H1 (cell line): ENCODE results near the gene GMPR2. TPM values are rescaled to one million over a fixed set of nuclear protein-coding genes. Genes with fewer than 3 reads are reported as not detected.

Experiments used
- BACH1 ChIP-seq: IDR thresholded peaks from 2 replicates; pipeline ENCODE4 v1.6.1; 2012; ENCODE audit warnings: low read length, improper control_type of control experiment
- CREB1 ChIP-seq: IDR thresholded peaks from 2 replicates; pipeline ENCODE4 v1.6.1; 2012; ENCODE audit warnings: inconsistent platforms
- CTBP2 ChIP-seq: IDR thresholded peaks from 2 replicates; pipeline ENCODE4 v1.7.0; 2011; ENCODE audit warnings: borderline replicate concordance, mild to moderate bottlenecking, moderate library complexity, mixed read lengths, low read length; ENCODE audit not compliant: insufficient read depth, insufficient read length
- FOSL1 ChIP-seq: IDR thresholded peaks from 2 replicates; pipeline ENCODE4 v1.6.1; 2011; ENCODE audit warnings: mild to moderate bottlenecking, low read depth, low read length, moderate library complexity; ENCODE audit not compliant: insufficient read depth
- PHF8 ChIP-seq: fragments of 200-600 bp; sonication (generic); conservative IDR thresholded peaks from 2 replicates; pipeline ENCODE4 v1.7.1; 2012; ENCODE audit warnings: low read depth, mild to moderate bottlenecking, inconsistent platforms, low read length, moderate library complexity
- POLR2A ChIP-seq, 2 experiments: IDR thresholded peaks; 1 replicate in 1 of 2; 2 replicates in 1 of 2; pipeline ENCODE4 v1.6.1; 2011; ENCODE audit warnings: low read depth in 2 of 2, low read length in 2 of 2, mild to moderate bottlenecking in 2 of 2; ENCODE audit errors: control extremely low read depth in 1 of 2
- RBBP5 ChIP-seq: IDR thresholded peaks from 2 replicates; pipeline ENCODE4 v1.7.1; 2012; ENCODE audit warnings: low read depth, mild to moderate bottlenecking, inconsistent platforms, low read length, moderate library complexity, borderline replicate concordance
- RFX5 ChIP-seq: IDR thresholded peaks from 2 replicates; pipeline ENCODE4 v1.6.1; 2011; ENCODE audit warnings: low read depth, low read length, improper control_type of control experiment, borderline replicate concordance
- SIRT6 ChIP-seq: IDR thresholded peaks from one replicate; pipeline ENCODE4 v1.7.1; 2012; ENCODE audit warnings: low read length, inconsistent platforms
- SUZ12 ChIP-seq: fragments of 200-600 bp; sonication (generic); IDR thresholded peaks from 2 replicates; pipeline ENCODE4 v1.6.1; 2012; ENCODE audit warnings: mild to moderate bottlenecking, inconsistent platforms, low read length, moderate library complexity, mixed read lengths
- TAF1 ChIP-seq: IDR thresholded peaks from 2 replicates; pipeline ENCODE4 v1.6.1; 2011; ENCODE audit warnings: mild to moderate bottlenecking, low read depth, low read length
- TAF7 ChIP-seq: optimal IDR thresholded peaks from 2 replicates; pipeline ENCODE3; 2011; ENCODE audit warnings: low read depth, mild to moderate bottlenecking, inconsistent platforms, low read length, moderate library complexity, borderline replicate concordance
- YY1 ChIP-seq: IDR thresholded peaks from 2 replicates; pipeline ENCODE4 v1.6.1; 2011; ENCODE audit warnings: low read depth, mild to moderate bottlenecking, low read length
- polyA plus RNA-seq, 7 experiments: library from polyadenylated mRNA; depleted of rRNA in 3 of 7; stranded (reverse) in 5 of 7; unstranded in 2 of 7; fragments of >200 nt in 5 of 7; fragments of 200-250 nt in 2 of 7; gene quantifications; 1 replicate in 5 of 7; 2 replicates in 1 of 7; 4 replicates in 1 of 7; pipeline versions ENCODE4 v1.2.1 to v1.2.3, GENCODE V29; 2011 to 2013; ENCODE audit warnings: missing spikeins in 2 of 7, mixed read lengths in 2 of 7
- total RNA-seq: library from RNA; stranded (reverse); fragmentation: NEBNext Ultra II Directional; extraction: Animal tissue kit (Norgen Biotek cat#: 25700); gene quantifications from 2 replicates; pipeline ENCODE4 v1.2.1, GENCODE V29; 2021
- TF ChIP-seq, protein P1 (sequence below), 3 experiments: IDR thresholded peaks; 1 replicate in 2 of 3; 2 replicates in 1 of 3; pipeline versions ENCODE4 v1.5.1 to v1.6.1; 2011; ENCODE audit warnings: low read length in 3 of 3, mild to moderate bottlenecking in 3 of 3, inconsistent platforms in 2 of 3, low read depth in 1 of 3, moderate library complexity in 1 of 3; ENCODE audit not compliant: insufficient read depth in 1 of 3; ENCODE audit errors: control extremely low read depth in 1 of 3
- TF ChIP-seq, protein P2 (sequence below): IDR thresholded peaks from 2 replicates; pipeline ENCODE4 v1.6.1; 2012; ENCODE audit warnings: inconsistent platforms
- TF ChIP-seq, protein P3 (sequence below): IDR thresholded peaks from 2 replicates; pipeline ENCODE4 v1.6.1; 2011; ENCODE audit warnings: low read depth, mild to moderate bottlenecking, low read length; ENCODE audit not compliant: insufficient read depth
- TF ChIP-seq, protein P4 (sequence below): IDR thresholded peaks from 2 replicates; pipeline ENCODE4 v1.6.1; 2012; ENCODE audit warnings: inconsistent platforms

Gene GMPR2
- total and polyA plus RNA-seq, 2 of the 8 experiments (the other 6 are each of a cell fraction or from before 2014, with no cell fraction given): 61.6 to 85.3 TPM

DNA sequence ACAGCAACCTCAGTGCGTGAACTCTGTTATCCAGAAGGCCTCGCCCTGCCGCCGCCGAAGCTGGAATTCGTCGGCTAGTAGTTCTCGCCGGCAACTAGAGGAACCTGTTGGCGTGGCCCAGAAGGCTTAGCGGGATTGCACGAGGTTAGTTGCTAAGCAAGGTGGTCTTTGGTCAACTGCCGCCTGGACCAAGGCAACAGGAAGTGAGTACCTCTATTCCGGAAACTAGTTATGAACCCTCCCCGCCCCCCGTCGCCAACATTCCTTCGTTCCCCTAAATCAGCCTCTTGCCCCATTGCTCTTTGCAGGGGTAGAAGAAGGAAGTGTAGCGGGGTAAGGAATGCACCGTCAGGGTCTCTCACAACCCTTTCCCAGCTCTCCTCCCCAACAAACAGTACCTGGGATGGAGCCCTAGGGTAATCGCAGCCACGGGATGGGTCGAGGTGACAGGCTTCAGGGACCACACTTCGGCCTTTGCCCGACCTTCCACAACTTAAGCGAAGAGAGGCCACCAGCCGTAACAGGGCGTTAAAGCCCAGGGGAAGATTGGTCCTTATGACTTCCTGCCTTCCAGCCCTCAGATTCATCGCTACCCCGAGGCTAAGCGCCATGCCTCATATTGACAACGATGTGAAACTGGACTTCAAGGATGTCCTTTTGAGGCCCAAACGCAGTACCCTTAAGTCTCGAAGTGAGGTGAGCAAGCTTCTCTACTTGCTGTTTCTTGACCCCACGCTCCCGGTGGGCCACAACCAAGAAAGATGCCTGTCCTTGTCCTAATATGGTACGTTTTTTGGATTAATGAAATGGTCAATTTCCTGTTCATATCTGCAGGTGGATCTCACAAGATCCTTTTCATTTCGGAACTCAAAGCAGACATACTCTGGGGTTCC lies at the start of gene GMPR2 (continued):
- TF ChIP-seq, protein P1, sequence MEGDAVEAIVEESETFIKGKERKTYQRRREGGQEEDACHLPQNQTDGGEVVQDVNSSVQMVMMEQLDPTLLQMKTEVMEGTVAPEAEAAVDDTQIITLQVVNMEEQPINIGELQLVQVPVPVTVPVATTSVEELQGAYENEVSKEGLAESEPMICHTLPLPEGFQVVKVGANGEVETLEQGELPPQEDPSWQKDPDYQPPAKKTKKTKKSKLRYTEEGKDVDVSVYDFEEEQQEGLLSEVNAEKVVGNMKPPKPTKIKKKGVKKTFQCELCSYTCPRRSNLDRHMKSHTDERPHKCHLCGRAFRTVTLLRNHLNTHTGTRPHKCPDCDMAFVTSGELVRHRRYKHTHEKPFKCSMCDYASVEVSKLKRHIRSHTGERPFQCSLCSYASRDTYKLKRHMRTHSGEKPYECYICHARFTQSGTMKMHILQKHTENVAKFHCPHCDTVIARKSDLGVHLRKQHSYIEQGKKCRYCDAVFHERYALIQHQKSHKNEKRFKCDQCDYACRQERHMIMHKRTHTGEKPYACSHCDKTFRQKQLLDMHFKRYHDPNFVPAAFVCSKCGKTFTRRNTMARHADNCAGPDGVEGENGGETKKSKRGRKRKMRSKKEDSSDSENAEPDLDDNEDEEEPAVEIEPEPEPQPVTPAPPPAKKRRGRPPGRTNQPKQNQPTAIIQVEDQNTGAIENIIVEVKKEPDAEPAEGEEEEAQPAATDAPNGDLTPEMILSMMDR (IDR thresholded peaks at IDR 0.05; ENCODE audit: control extremely low read depth in 1 of 3, insufficient read depth in 1 of 3, low read depth in 1 of 3, low read length in 3 of 3): no peak
- TF ChIP-seq, protein P2, sequence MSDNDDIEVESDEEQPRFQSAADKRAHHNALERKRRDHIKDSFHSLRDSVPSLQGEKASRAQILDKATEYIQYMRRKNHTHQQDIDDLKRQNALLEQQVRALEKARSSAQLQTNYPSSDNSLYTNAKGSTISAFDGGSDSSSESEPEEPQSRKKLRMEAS: peak; percentile 81
- TF ChIP-seq SIRT6 (no peak), TAF1 (peak; percentile 60; the same call in 1 of the 2 replicates), PHF8 (peak; percentile 63; the same call in 1 of the 2 replicates), TAF7 (peak; percentile 45), RBBP5 (peak; percentile 53; the same call in 1 of the 2 replicates), CREB1 (0 out of 2 replicates have a peak, but pooled peaks have one; percentile 2), YY1 (no peak), POLR2A (IDR thresholded peaks at IDR 0.05; ENCODE audit: control extremely low read depth in 1 of 2, low read depth in 2 of 2, low read length in 2 of 2) (peak; percentile 25 to 33; a peak in 1 of 3 replicates), BACH1 (no peak), FOSL1 (no peak), SUZ12 (no peak), CTBP2 (no peak), RFX5 (peak; percentile 44; the same call in 1 of the 2 replicates)
- TF ChIP-seq, protein P3, sequence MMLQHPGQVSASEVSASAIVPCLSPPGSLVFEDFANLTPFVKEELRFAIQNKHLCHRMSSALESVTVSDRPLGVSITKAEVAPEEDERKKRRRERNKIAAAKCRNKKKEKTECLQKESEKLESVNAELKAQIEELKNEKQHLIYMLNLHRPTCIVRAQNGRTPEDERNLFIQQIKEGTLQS: no peak
- TF ChIP-seq, protein P4, sequence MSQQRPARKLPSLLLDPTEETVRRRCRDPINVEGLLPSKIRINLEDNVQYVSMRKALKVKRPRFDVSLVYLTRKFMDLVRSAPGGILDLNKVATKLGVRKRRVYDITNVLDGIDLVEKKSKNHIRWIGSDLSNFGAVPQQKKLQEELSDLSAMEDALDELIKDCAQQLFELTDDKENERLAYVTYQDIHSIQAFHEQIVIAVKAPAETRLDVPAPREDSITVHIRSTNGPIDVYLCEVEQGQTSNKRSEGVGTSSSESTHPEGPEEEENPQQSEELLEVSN: peak; percentile 68
